Body of pancreas (tissue), 4 donors: ENCODE results near the gene SMIM32.

Experiments
- CTCF ChIP-seq, 7 experiments: fragments of 450-650 bp in 4 of 7; fragments of 200-600 bp in 3 of 7; sonication (generic) in 3 of 7; IDR thresholded peaks; one replicate each; pipeline ENCODE4 v1.5.1; 2016 to 2019; ENCODE audit warnings: antibody characterized with exemption in 7 of 7
- POLR2A ChIP-seq, 3 donors: fragments of 450-650 bp; IDR thresholded peaks; one replicate each; pipeline ENCODE4 v1.6.1; 2016; ENCODE audit warnings: antibody characterized with exemption in 3 of 3, mild to moderate bottlenecking in 2 of 3

- TF ChIP-seq POLR2A (IDR thresholded peaks at IDR 0.05), result no peak
- no peak for TF ChIP-seq CTCF (IDR thresholded peaks at IDR 0.05)
Observed at GRCh38 chr5:136200761-136201160, 7.8 kb upstream of the SMIM32 start.
